Suprapubic skin (tissue), 4 donors: ENCODE measurements around the gene LPO. TPM values are rescaled to one million over a fixed set of nuclear protein-coding genes. Genes with fewer than 3 reads are reported as not detected.

Experiments
- DNase-seq, 2 donors: peaks; one replicate each; pipeline ENCODE4 v3.0.0-alpha.2; 2019; ENCODE audit warnings: low spot score in 2 of 2
- H3K27ac ChIP-seq: fragments of 200-600 bp; sonication (generic); one replicate; pipeline ENCODE4 v1.5.1; 2019
- H3K27me3 ChIP-seq: fragments of 200-600 bp; sonication (generic); one replicate; pipeline ENCODE4 v1.5.1; 2019
- H3K36me3 ChIP-seq: fragments of 200-600 bp; sonication (generic); one replicate; pipeline ENCODE4 v1.5.1; 2019
- H3K4me1 ChIP-seq: fragments of 200-600 bp; sonication (generic); one replicate; pipeline ENCODE4 v1.5.1; 2019
- H3K4me3 ChIP-seq: fragments of 200-600 bp; sonication (generic); one replicate; pipeline ENCODE4 v1.5.1; 2019; ENCODE audit warnings: mild to moderate bottlenecking
- H3K9me3 ChIP-seq: fragments of 200-600 bp; sonication (generic); one replicate; pipeline ENCODE4 v1.5.1; 2019
- EP300 ChIP-seq: sonication (generic); formaldehyde crosslinking; IDR thresholded peaks from one replicate; pipeline ENCODE4 v1.6.1; 2017; ENCODE audit warnings: antibody characterized with exemption
- POLR2A ChIP-seq, 2 donors: fragments of 450-650 bp; IDR thresholded peaks; one replicate each; pipeline ENCODE4 v1.6.1; 2017; ENCODE audit warnings: antibody characterized with exemption in 2 of 2, mild to moderate bottlenecking in 2 of 2, moderate library complexity in 2 of 2
- POLR2AphosphoS5 ChIP-seq, 3 donors: sonication (generic); formaldehyde crosslinking; IDR thresholded peaks; one replicate each; pipeline ENCODE4 v1.6.1; 2017; ENCODE audit warnings: antibody characterized with exemption in 3 of 3
- WGBS: methylation state at CpG from one replicate; pipeline ENCODE4 v1.1.5; 2018; 5-methylcytosine and 5-hydroxymethylcytosine counted together
- total RNA-seq, 4 donors: library from RNA; depleted of rRNA; stranded (reverse); fragments of >200 nt; gene quantifications; one replicate each; pipeline ENCODE4 v1.1.0, GENCODE V29; 2016
- TF ChIP-seq, protein P1 (sequence below), 2 donors: fragments of 200-600 bp in 1 of 2; fragments of 450-650 bp in 1 of 2; sonication (generic) in 1 of 2; IDR thresholded peaks; one replicate each; pipeline ENCODE4 v1.5.1; 2016 to 2019; ENCODE audit warnings: antibody characterized with exemption in 2 of 2, mild to moderate bottlenecking in 1 of 2, moderate library complexity in 1 of 2

LPO gene
- total RNA-seq, 4 donors from 2014 or later = 0.19 to 0.23 TPM; not detected in 2

DNA sequence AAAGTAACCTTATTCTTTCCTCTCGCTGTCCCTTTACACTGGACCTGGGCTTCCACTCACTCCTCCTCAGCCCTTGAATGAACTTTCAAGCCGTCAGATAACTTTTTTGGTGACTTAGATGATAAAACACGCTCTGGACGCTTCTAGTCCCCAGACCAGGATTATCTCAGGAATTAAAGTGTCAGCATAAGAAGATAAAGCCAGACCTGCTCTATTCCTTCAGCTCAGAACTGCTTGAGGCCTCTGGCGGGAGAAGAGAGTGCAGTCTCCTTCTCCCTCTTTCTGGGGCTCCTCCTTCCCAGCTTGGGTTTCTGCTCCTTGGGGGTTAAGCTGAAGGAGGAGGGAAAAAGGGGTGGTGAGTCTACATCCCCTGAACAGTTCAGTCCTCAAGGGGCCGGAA lies 6.6 kb downstream of the LPO start:
- Histone ChIP-seq H3K4me1 (peaks cover 16% of the 10 kb centered on the region), H3K27me3 (peaks cover 38% of the 10 kb centered on the region), H3K36me3 (no peaks in the 10 kb centered on the region), H3K27ac (no peak overlapping the region), H3K4me3 (no peak overlapping the region), H3K9me3 (no peaks in the 10 kb centered on the region)
- DNase-seq = no peak
- TF ChIP-seq EP300 = no peak
- TF ChIP-seq POLR2A (IDR thresholded peaks at IDR 0.05) = no peak
- TF ChIP-seq, protein P1, sequence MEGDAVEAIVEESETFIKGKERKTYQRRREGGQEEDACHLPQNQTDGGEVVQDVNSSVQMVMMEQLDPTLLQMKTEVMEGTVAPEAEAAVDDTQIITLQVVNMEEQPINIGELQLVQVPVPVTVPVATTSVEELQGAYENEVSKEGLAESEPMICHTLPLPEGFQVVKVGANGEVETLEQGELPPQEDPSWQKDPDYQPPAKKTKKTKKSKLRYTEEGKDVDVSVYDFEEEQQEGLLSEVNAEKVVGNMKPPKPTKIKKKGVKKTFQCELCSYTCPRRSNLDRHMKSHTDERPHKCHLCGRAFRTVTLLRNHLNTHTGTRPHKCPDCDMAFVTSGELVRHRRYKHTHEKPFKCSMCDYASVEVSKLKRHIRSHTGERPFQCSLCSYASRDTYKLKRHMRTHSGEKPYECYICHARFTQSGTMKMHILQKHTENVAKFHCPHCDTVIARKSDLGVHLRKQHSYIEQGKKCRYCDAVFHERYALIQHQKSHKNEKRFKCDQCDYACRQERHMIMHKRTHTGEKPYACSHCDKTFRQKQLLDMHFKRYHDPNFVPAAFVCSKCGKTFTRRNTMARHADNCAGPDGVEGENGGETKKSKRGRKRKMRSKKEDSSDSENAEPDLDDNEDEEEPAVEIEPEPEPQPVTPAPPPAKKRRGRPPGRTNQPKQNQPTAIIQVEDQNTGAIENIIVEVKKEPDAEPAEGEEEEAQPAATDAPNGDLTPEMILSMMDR (IDR thresholded peaks at IDR 0.05) = no peak
- TF ChIP-seq POLR2AphosphoS5 (IDR thresholded peaks at IDR 0.05) = no peak
- WGBS = 81% methylated on average over 6 of the region's 6 CpGs

DNA sequence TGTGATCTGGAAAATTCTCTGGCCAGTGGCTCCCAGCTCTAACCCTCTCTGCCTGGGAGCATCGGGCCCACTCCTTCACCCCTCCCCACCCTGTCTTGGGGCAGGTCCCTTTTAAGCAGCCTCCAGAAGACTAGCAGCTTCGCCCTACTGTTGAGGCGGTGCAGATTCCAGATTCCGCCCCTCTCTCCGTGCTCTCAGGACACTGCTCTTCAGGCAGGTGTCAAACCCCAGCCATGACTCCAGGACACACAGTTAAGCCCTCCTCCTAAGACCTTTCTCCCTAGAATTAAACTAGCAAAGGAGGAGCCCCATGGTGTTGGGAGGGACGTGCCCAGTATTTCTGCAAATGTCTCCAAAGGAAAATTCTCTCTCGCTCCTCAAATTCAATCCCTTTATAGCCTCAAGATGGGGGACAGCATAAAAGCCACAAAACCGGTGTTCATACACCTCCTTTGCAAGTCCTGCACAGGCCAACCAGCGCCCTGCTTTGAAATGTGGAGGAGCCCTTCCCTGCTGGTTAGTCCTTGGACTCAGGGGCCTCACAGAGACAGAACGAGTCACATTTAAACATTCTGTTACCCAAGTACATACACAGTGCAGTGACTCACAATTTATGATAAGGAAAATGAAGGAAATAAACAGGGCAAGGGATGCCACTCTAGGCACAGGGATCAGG lies 7.2 kb downstream of the LPO start:
- H3K9me3 ChIP-seq = no peaks in the 10 kb centered on the region
- no peaks in the 10 kb centered on the region for H3K36me3 ChIP-seq
- peaks cover 42% of the 10 kb centered on the region for H3K27me3 ChIP-seq
- no peak overlapping the region for H3K4me3 ChIP-seq
- H3K4me1 ChIP-seq = peaks cover 19% of the 10 kb centered on the region
- no peak for DNase-seq
- WGBS = 76% methylated on average over 10 of the region's 10 CpGs
- no peak for TF ChIP-seq EP300
- TF ChIP-seq, protein P1 (IDR thresholded peaks at IDR 0.05) = no peak
- TF ChIP-seq POLR2AphosphoS5 (IDR thresholded peaks at IDR 0.05) = no peak
- no peak for TF ChIP-seq POLR2A (IDR thresholded peaks at IDR 0.05)
- no peak overlapping the region for H3K27ac ChIP-seq

DNA sequence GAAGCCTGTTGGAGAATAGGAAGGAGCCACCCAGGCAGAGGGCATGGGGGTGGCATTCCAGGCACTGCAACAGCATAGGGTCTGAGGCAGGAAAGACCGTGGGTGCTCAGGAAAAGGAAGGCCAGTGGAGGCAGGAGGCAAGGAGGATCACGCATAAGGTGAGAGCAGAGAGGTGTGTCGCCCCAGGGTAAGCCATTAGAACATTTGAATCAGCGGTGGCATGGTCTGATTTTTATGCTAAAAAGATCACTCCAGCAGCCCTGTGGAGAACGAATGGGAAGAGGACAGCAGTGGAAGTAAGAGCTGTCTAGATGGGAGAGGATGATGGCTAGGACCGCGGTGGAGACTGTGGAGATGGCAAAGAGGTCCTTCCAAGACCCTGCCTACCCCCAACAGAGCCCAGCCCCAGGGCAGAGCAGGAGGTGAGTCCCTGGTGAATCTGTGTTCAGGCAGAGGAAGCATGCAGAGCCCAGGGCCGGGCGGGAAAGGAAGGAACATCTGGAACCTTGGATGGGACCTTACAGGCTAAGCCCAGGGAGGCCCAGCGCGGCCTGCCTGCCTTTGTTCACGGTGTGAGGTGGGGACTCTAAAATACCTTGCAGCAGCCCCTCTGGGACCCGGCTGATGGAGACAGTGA lies 7.8 kb downstream of the LPO start:
- no peaks in the 10 kb centered on the region for H3K36me3 ChIP-seq
- H3K27me3 ChIP-seq = peaks cover 45% of the 10 kb centered on the region
- no peaks in the 10 kb centered on the region for H3K9me3 ChIP-seq
- no peak for DNase-seq
- H3K4me3 ChIP-seq = no peak overlapping the region
- no peak for TF ChIP-seq EP300
- no peak for TF ChIP-seq POLR2AphosphoS5 (IDR thresholded peaks at IDR 0.05)
- TF ChIP-seq, protein P1 (IDR thresholded peaks at IDR 0.05) = no peak
- TF ChIP-seq POLR2A (IDR thresholded peaks at IDR 0.05) = no peak
- H3K27ac ChIP-seq = no peak overlapping the region
- peaks cover 19% of the 10 kb centered on the region for H3K4me1 ChIP-seq
- 84% methylated on average over 13 of the region's 13 CpGs for WGBS

DNA sequence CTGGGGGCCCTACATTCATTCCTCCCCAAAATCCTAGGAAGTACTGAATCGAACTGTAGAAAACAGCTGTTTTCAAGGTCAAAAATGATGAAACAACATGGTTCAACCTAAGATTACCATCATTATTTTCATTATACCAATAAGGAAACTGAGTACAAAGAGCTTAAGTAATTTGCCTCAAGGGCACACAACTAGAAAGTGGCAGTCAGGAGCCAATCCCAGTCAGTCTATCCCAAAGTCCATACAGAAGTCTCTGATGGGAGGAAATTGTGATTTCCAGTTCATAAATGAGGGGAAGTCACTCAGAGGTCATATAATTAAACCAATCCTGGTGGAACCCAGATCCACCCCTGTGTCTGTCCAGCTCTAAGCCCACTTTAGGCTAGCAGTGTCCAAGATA lies 8.4 kb downstream of the LPO start:
- H3K36me3 ChIP-seq = no peaks in the 10 kb centered on the region
- no peak for DNase-seq
- TF ChIP-seq, protein P1 (IDR thresholded peaks at IDR 0.05) = no peak
- TF ChIP-seq POLR2AphosphoS5 (IDR thresholded peaks at IDR 0.05) = no peak
- no peak for TF ChIP-seq POLR2A (IDR thresholded peaks at IDR 0.05)
- TF ChIP-seq EP300 = no peak
- no peaks in the 10 kb centered on the region for H3K9me3 ChIP-seq
- H3K4me3 ChIP-seq = no peak overlapping the region
- H3K27me3 ChIP-seq = peaks cover 46% of the 10 kb centered on the region
- H3K27ac ChIP-seq = no peak overlapping the region
- WGBS = 76% methylated on average over 1 of the region's 1 CpG
- H3K4me1 ChIP-seq = peaks cover 19% of the 10 kb centered on the region

DNA sequence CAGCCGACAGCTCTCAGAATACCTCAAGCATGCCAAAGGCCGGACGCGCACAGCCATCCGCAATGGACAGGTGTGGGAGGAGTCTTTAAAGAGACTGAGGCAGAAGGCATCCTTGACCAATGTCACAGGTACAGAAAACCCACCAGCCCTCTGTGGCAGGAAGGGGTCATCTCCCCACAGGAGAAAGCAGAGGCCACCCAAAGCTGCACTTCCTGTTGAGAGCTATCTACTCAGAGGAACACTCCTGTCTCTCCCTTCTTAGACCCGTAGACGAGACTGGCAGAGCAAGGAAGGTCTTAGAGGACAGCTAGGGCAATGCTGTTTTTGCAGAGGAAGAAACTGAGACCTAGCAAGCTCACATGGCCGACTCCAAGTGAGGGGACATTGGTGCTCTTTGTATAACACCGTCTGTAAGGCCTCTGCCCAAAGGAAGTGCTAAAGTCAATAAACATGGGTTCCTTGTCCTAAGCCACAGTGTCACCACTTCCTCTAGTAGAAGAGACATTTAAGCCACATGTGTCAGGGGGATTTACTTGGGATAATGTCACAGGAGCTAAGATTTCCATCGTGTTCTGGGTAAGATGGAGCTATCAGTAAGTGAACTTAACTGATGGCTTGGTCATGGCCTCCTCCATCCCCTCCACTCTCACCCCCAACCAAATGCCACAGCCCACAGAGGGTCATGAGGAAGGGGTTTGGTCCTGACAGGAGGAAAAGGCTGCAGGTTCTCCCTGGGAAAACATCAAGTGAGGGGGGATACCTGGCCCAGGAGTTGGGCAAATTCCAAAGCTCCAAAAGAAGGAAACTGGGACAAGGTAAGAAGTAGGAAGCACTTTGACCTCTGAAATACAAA lies 9.4 kb downstream of the LPO start:
- 89% methylated on average over 6 of the region's 10 CpGs for WGBS
- peaks cover 46% of the 10 kb centered on the region for H3K27me3 ChIP-seq
- no peak for TF ChIP-seq POLR2AphosphoS5 (IDR thresholded peaks at IDR 0.05)
- no peak for TF ChIP-seq EP300
- TF ChIP-seq, protein P1 (IDR thresholded peaks at IDR 0.05) = no peak
- TF ChIP-seq POLR2A (IDR thresholded peaks at IDR 0.05) = no peak
- peaks cover 15% of the 10 kb centered on the region for H3K4me1 ChIP-seq
- H3K27ac ChIP-seq = no peak overlapping the region
- no peak overlapping the region for H3K4me3 ChIP-seq
- no peaks in the 10 kb centered on the region for H3K36me3 ChIP-seq
- no peak for DNase-seq
- H3K9me3 ChIP-seq = no peaks in the 10 kb centered on the region
